CD4-positive, alpha-beta memory T cell (primary cell): ENCODE results near the gene EIF4G3. TPM values are rescaled to one million over a fixed set of nuclear protein-coding genes. Genes with fewer than 3 reads are reported as not detected.
"Not testable (repeated sequence)": the region's sequence is repeated elsewhere in the genome, so short reads cannot be mapped to it uniquely, and the experiment has no call there.

Experiments used
- CTCF ChIA-PET: fragments of 350-600 bp; sonication (Branson Sonifier 250); formaldehyde crosslinking; loops from one replicate; lab custom pipeline; 2021; ENCODE audit warnings: inconsistent platforms; ENCODE audit not compliant: partially characterized antibody; lab: Charles Lee
- POLR2A ChIA-PET: fragments of 350-600 bp; sonication (Branson Sonifier 250); formaldehyde crosslinking; loops from one replicate; lab custom pipeline; 2021; ENCODE audit not compliant: partially characterized antibody; lab: Charles Lee
- DNase-seq, 5 donors: peaks; one replicate each; pipeline versions ENCODE4 v3.0.0 to v3.0.0-alpha.2; 2020 to 2022; ENCODE audit warnings: mixed read lengths in 1 of 5
- H3K27ac ChIP-seq: one replicate; pipeline ENCODE4 v1.7.0; 2013; ENCODE audit warnings: low read depth, low read length
- H3K27me3 ChIP-seq: 2 replicates; pipeline ENCODE4 v1.7.0; 2013; ENCODE audit warnings: mild to moderate bottlenecking, low read length, moderate library complexity; ENCODE audit not compliant: insufficient read depth
- H3K36me3 ChIP-seq: 2 replicates; pipeline ENCODE4 v1.7.0; 2013; ENCODE audit warnings: mild to moderate bottlenecking, low read length, moderate library complexity; ENCODE audit not compliant: insufficient read depth
- H3K4me1 ChIP-seq: 2 replicates; pipeline ENCODE4 v1.7.0; 2013; ENCODE audit warnings: mild to moderate bottlenecking, low read length, moderate library complexity; ENCODE audit not compliant: insufficient read depth
- H3K4me3 ChIP-seq, 2 donors: one replicate each; pipeline ENCODE4 v1.7.0; 2013; ENCODE audit warnings: low read length in 2 of 2, mild to moderate bottlenecking in 1 of 2
- H3K9me3 ChIP-seq, 2 donors: one replicate each; pipeline ENCODE4 v1.7.0; 2013; ENCODE audit warnings: low read length in 2 of 2, control low read depth in 1 of 2; ENCODE audit not compliant: control insufficient read depth in 1 of 2
- H3K27ac Mint-ChIP-seq, 7 donors: one replicate each; pipeline ENCODE4 v1.8.0; 2020 to 2021; ENCODE audit warnings: mixed read lengths in 7 of 7, mild to moderate bottlenecking in 6 of 7, inconsistent platforms in 3 of 7, moderate library complexity in 3 of 7
- H3K27me3 Mint-ChIP-seq, 2 donors: one replicate each; pipeline ENCODE4 v1.8.0; 2020 to 2021; ENCODE audit warnings: mixed read lengths in 2 of 2
- H3K36me3 Mint-ChIP-seq, 2 donors: one replicate each; pipeline ENCODE4 v1.8.0; 2020 to 2021; ENCODE audit warnings: mixed read lengths in 2 of 2, inconsistent platforms in 1 of 2, mild to moderate bottlenecking in 1 of 2
- H3K4me1 Mint-ChIP-seq, 4 donors: one replicate each; pipeline ENCODE4 v1.8.0; 2020 to 2021; ENCODE audit warnings: mixed read lengths in 4 of 4, mild to moderate bottlenecking in 1 of 4
- H3K4me3 Mint-ChIP-seq, 8 donors: one replicate each; pipeline ENCODE4 v1.8.0; 2020 to 2021; ENCODE audit warnings: mixed read lengths in 8 of 8, mild to moderate bottlenecking in 7 of 8, moderate library complexity in 6 of 8, inconsistent platforms in 3 of 8
- H3K9me3 Mint-ChIP-seq, 8 donors: one replicate each; pipeline ENCODE4 v1.8.0; 2020 to 2021; ENCODE audit warnings: mixed read lengths in 8 of 8, mild to moderate bottlenecking in 5 of 8, inconsistent platforms in 3 of 8, moderate library complexity in 1 of 8
- intact Hi-C: fragments of 100-400 bp; cut with micrococcal nuclease; formaldehyde crosslinking; loops from one replicate; pipeline ENCODE4 v1.15.1; 2023
- polyA plus RNA-seq, 2 donors: library from polyadenylated mRNA; unstranded; fragments of 300-500 nt; fragmentation: Illumina TruSeq; gene quantifications; one replicate each; pipeline ENCODE4 v1.2.3, GENCODE V29; 2021
- total RNA-seq, 2 experiments: library from RNA; stranded (reverse); gene quantifications; one replicate each; pipeline ENCODE4 v1.2.3, GENCODE V29; 2021

The EIF4G3 gene
- total and polyA plus RNA-seq, 4 experiments from 2014 or later, result 1.6 to 18.0 (median 13.1) TPM

- H3K27ac Mint-ChIP-seq, result no peak overlapping the region
- ChIA-PET CTCF (interaction anchor here (8.4 kb wide), 1 partner anchor 503 kb away, joined by 168 read pairs; no protein-coding TSS in a partner anchor), POLR2A (no interaction called here)
- peaks cover 0 to 5% (median 2%) of the 10 kb centered on the region in 4 donors for H3K4me1 Mint-ChIP-seq
- no peaks in the 10 kb centered on the region for H3K9me3 Mint-ChIP-seq
- no peaks in the 10 kb centered on the region for H3K27me3 ChIP-seq
- H3K27me3 Mint-ChIP-seq, result peaks cover 4 to 8% of the 10 kb centered on the region in 2 donors
- no peaks in the 10 kb centered on the region for H3K36me3 Mint-ChIP-seq
- H3K27ac ChIP-seq, result no peak overlapping the region
- H3K4me3 Mint-ChIP-seq, result no peak overlapping the region
- H3K4me3 ChIP-seq, result no peak overlapping the region
- H3K36me3 ChIP-seq, result no peaks in the 10 kb centered on the region
- no peaks in the 10 kb centered on the region for H3K4me1 ChIP-seq
- no peak for DNase-seq
- intact Hi-C loops, result loop anchor here (10.0 kb wide), 1 partner anchor 674 kb away; no protein-coding TSS in a partner anchor
- H3K9me3 ChIP-seq, result no peaks in the 10 kb centered on the region
Measured at GRCh38 chr1:21198929-21199328, 22.2 kb upstream of the EIF4G3 start.

GRCh38 chr1:21192871-21193270 lies 16.2 kb upstream of the EIF4G3 start:
- Mint-ChIP-seq H3K36me3 (no peaks in the 10 kb centered on the region), H3K4me1 (peaks cover 0 to 9% (median 4%) of the 10 kb centered on the region in 4 donors), H3K27me3 (peaks cover 4 to 6% of the 10 kb centered on the region in 2 donors), H3K27ac (no peak overlapping the region), H3K4me3 (no peak overlapping the region), H3K9me3 (no peaks in the 10 kb centered on the region)
- Histone ChIP-seq H3K27ac (no peak overlapping the region), H3K4me1 (no peaks in the 10 kb centered on the region), H3K4me3 (no peak overlapping the region), H3K36me3 (no peaks in the 10 kb centered on the region), H3K9me3 (no peaks in the 10 kb centered on the region), H3K27me3 (no peaks in the 10 kb centered on the region)
- CTCF ChIA-PET, result interaction anchor here (0.9 to 2.6 kb wide), 3 partner anchors 35 to 496 kb away, joined by 3 to 15 read pairs (median 7); no protein-coding TSS in a partner anchor
- intact Hi-C loops, result loop anchor here (10.0 kb wide), 1 partner anchor 668 kb away; no protein-coding TSS in a partner anchor
- DNase-seq, result no peak
- POLR2A ChIA-PET, result no interaction called here

DNA sequence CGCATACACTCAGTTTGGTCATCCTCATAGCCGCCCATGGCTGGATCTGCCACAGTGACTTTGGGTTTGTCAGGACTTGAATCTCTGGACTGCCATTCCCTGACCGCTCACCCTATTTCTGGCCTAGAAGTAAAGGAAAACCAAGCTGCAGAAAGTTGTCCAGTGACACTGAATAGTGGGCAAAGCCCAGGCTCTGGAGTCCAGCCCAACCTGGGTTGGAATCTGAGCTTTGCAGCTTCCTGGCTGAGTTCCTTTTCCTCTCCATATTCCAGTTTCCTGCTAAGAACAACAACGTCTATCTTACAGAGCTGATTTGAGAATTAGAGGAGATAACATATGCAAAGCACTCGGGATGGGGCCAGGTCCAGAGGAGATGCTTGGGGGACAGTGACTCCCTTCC lies 15.6 kb upstream of the EIF4G3 start:
- intact Hi-C loops, result loop anchor here (10.0 kb wide), 1 partner anchor 667 kb away; no protein-coding TSS in a partner anchor
- H3K9me3 Mint-ChIP-seq, result no peaks in the 10 kb centered on the region
- no peak overlapping the region for H3K4me3 Mint-ChIP-seq
- Histone ChIP-seq H3K36me3 (no peaks in the 10 kb centered on the region), H3K27me3 (no peaks in the 10 kb centered on the region), H3K27ac (no peak overlapping the region), H3K9me3 (no peaks in the 10 kb centered on the region), H3K4me1 (no peaks in the 10 kb centered on the region), H3K4me3 (no peak overlapping the region)
- POLR2A ChIA-PET, result no interaction called here
- peaks cover 0 to 9% (median 4%) of the 10 kb centered on the region in 4 donors for H3K4me1 Mint-ChIP-seq
- H3K27me3 Mint-ChIP-seq, result peaks cover 4 to 6% of the 10 kb centered on the region in 2 donors
- peak overlapping the region in 1 of 7 donors; percentile 55 for H3K27ac Mint-ChIP-seq
- DNase-seq, result no peak
- CTCF ChIA-PET, result interaction anchor here (0.9 to 2.6 kb wide), 3 partner anchors 34 to 496 kb away, joined by 3 to 15 read pairs (median 7); no protein-coding TSS in a partner anchor
- no peaks in the 10 kb centered on the region for H3K36me3 Mint-ChIP-seq

DNA sequence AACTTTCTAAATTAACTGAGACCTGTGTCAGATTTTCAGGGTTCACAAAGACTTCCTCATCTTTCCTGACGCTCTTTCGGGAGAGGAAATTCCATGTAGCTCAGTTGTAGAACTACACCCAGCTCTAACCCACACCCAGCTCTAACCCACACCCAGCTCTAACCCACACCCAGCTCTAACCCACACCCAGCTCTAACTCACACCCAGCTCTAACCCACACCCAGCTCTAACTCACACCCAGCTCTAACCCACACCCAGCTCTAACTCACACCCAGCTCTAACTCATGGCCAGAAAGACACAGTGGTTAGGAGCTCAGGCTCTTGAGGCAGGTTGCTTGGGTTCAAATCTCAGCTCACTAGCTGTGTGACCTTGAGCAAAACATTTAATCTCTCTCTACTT lies 14.1 kb upstream of the EIF4G3 start:
- H3K36me3 Mint-ChIP-seq, H3K4me3 Mint-ChIP-seq, H3K4me1 Mint-ChIP-seq, H3K27ac ChIP-seq, H3K4me3 ChIP-seq, H3K4me1 ChIP-seq, H3K27me3 ChIP-seq, DNase-seq, POLR2A ChIA-PET, H3K36me3 ChIP-seq, H3K9me3 Mint-ChIP-seq, H3K27me3 Mint-ChIP-seq, H3K9me3 ChIP-seq: not testable (repeated sequence)
- peak overlapping the region in 1 of 7 donors; percentile 39 for H3K27ac Mint-ChIP-seq
- CTCF ChIA-PET, result interaction anchor here (1.2 to 2.6 kb wide), 4 partner anchors 12 to 494 kb away, joined by 3 to 7 read pairs (median 6); no protein-coding TSS in a partner anchor
- intact Hi-C loops, result loop anchor here (10.0 kb wide), 1 partner anchor 666 kb away; no protein-coding TSS in a partner anchor

GRCh38 chr1:21189906-21190500 lies 13.3 kb upstream of the EIF4G3 start:
- H3K4me3 ChIP-seq, result no peak overlapping the region
- no peaks in the 10 kb centered on the region for H3K36me3 ChIP-seq
- Mint-ChIP-seq H3K27ac (no peak overlapping the region), H3K27me3 (peaks cover 0 to 3% of the 10 kb centered on the region in 2 donors), H3K36me3 (no peaks in the 10 kb centered on the region), H3K9me3 (no peaks in the 10 kb centered on the region), H3K4me3 (no peak overlapping the region), H3K4me1 (peaks cover 0 to 6% (median 3%) of the 10 kb centered on the region in 4 donors)
- CTCF ChIA-PET, result interaction anchor here (1.2 to 1.5 kb wide), 4 partner anchors 13 to 493 kb away, joined by 3 to 13 read pairs (median 6); no protein-coding TSS in a partner anchor
- H3K27ac ChIP-seq, result no peak overlapping the region
- POLR2A ChIA-PET, result no interaction called here
- H3K27me3 ChIP-seq, result no peaks in the 10 kb centered on the region
- H3K9me3 ChIP-seq, result no peaks in the 10 kb centered on the region
- DNase-seq, result no peak
- H3K4me1 ChIP-seq, result no peaks in the 10 kb centered on the region
- intact Hi-C loops, result loop anchor here (10.0 kb wide), 1 partner anchor 665 kb away; no protein-coding TSS in a partner anchor

GRCh38 chr1:21189421-21189820 lies 12.7 kb upstream of the EIF4G3 start:
- CTCF ChIA-PET, result interaction anchor here (0.6 to 1.3 kb wide), 3 partner anchors 11 to 492 kb away, joined by 3 to 13 read pairs (median 4); no protein-coding TSS in a partner anchor
- H3K4me3 ChIP-seq, result no peak overlapping the region

DNA sequence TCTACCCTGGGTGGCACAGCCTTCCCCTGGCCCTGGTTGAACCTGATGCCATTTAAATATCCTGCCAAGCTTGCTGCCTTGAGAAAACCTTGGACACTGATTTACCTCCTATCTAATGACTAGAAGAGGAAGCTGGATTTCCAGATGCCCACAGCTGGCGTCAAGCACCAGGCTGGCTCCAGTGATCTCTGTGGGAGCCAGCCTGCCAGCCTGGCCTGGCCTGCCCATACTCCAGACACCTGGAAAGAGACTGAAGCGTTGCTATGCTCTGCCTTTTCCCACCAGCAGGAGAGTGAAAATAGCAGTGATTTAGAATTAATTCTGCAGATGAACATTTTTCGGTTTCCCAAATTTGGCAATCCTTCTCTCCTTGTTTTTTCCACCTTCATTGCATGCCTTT lies 11.5 kb upstream of the EIF4G3 start:
- Histone ChIP-seq H3K9me3 (no peaks in the 10 kb centered on the region), H3K36me3 (no peaks in the 10 kb centered on the region), H3K27me3 (no peaks in the 10 kb centered on the region), H3K27ac (no peak overlapping the region), H3K4me3 (no peak overlapping the region), H3K4me1 (no peaks in the 10 kb centered on the region)
- DNase-seq, result no peak
- H3K9me3 Mint-ChIP-seq, result no peaks in the 10 kb centered on the region
- peaks cover 0 to 1% of the 10 kb centered on the region in 2 donors for H3K27me3 Mint-ChIP-seq
- POLR2A ChIA-PET, result no interaction called here
- CTCF ChIA-PET, result no interaction called here
- peaks cover 0 to 5% (median 2%) of the 10 kb centered on the region in 4 donors for H3K4me1 Mint-ChIP-seq
- peak overlapping the region in 1 of 7 donors; percentile 55 for H3K27ac Mint-ChIP-seq
- no peak overlapping the region for H3K4me3 Mint-ChIP-seq
- H3K36me3 Mint-ChIP-seq, result no peaks in the 10 kb centered on the region
- intact Hi-C loops, result no loop called here

More at GRCh38 chr1:21189421-21189820, 12.7 kb upstream of the EIF4G3 start:
- Histone ChIP-seq H3K9me3 (no peaks in the 10 kb centered on the region), H3K27me3 (no peaks in the 10 kb centered on the region), H3K4me1 (no peaks in the 10 kb centered on the region), H3K36me3 (no peaks in the 10 kb centered on the region), H3K27ac (no peak overlapping the region)
- H3K27me3 Mint-ChIP-seq, result peaks cover 0 to 3% of the 10 kb centered on the region in 2 donors
- DNase-seq, result no peak
- H3K9me3 Mint-ChIP-seq, result no peaks in the 10 kb centered on the region
- POLR2A ChIA-PET, result no interaction called here
- H3K4me3 Mint-ChIP-seq, result no peak overlapping the region
- no peaks in the 10 kb centered on the region for H3K36me3 Mint-ChIP-seq
- intact Hi-C loops, result no loop called here
- peaks cover 0 to 5% (median 2%) of the 10 kb centered on the region in 4 donors for H3K4me1 Mint-ChIP-seq
- H3K27ac Mint-ChIP-seq, result no peak overlapping the region
